Stimulated activated CD4-positive, alpha-beta T cell treated with anti-CD3 and anti-CD28 coated beads, Interleukin-15, amount 100 ng/mL, for 48 hours (primary cell): ENCODE data around the gene MCC.

Experiments used
- DNase-seq, 2 donors: peaks; one replicate each; pipeline ENCODE4 v3.0.0-alpha.2; 2020; ENCODE audit warnings: low read depth in 2 of 2

The MCC gene

GRCh38 chr5:113177225-113177624, 311.0 kb downstream of the MCC start:
- DNase-seq: no peak

- DNase-seq: no peak
Measured at GRCh38 chr5:113176734-113177133, 311.5 kb downstream of the MCC start.

GRCh38 chr5:113176196-113176595, 312.1 kb downstream of the MCC start:
- DNase-seq: no peak

- DNase-seq: no peak
Measured at GRCh38 chr5:113172231-113172826, 315.9 kb downstream of the MCC start.

GRCh38 chr5:113171520-113171919, 316.7 kb downstream of the MCC start:
- no peak for DNase-seq

GRCh38 chr5:113170707-113171106, 317.5 kb downstream of the MCC start:
- DNase-seq: no peak

GRCh38 chr5:113169720-113170119, 318.5 kb downstream of the MCC start:
- DNase-seq: no peak

- no peak for DNase-seq
Measured at GRCh38 chr5:113167985-113168384, 320.3 kb downstream of the MCC start.

- DNase-seq: no peak
Measured at GRCh38 chr5:113166852-113167366, 321.3 kb downstream of the MCC start.

- DNase-seq: no peak
Measured at GRCh38 chr5:113166261-113166660, 322.0 kb downstream of the MCC start.

- DNase-seq: no peak
Measured at GRCh38 chr5:113164021-113164420, 324.2 kb downstream of the MCC start.

- no peak for DNase-seq
Measured at GRCh38 chr5:113163328-113163727, 324.9 kb downstream of the MCC start.

GRCh38 chr5:113162770-113163169, 325.5 kb downstream of the MCC start:
- no peak for DNase-seq

GRCh38 chr5:113162208-113162607, 326.0 kb downstream of the MCC start:
- DNase-seq: no peak

GRCh38 chr5:113161806-113162205, 326.4 kb downstream of the MCC start:
- DNase-seq: no peak

GRCh38 chr5:113157886-113158285, 330.4 kb downstream of the MCC start:
- no peak for DNase-seq

- no peak for DNase-seq
Measured at GRCh38 chr5:113156271-113156877, 331.9 kb downstream of the MCC start.

GRCh38 chr5:113153512-113154097, 334.6 kb downstream of the MCC start:
- DNase-seq: no peak

- DNase-seq: no peak
Measured at GRCh38 chr5:113152380-113152740, 335.9 kb downstream of the MCC start.

- no peak for DNase-seq
Measured at GRCh38 chr5:113151641-113152379, 336.4 kb downstream of the MCC start.

GRCh38 chr5:113150821-113151220, 337.4 kb downstream of the MCC start:
- DNase-seq: no peak

- no peak for DNase-seq
Measured at GRCh38 chr5:113150221-113150620, 338.0 kb downstream of the MCC start.

- DNase-seq: no peak
Measured at GRCh38 chr5:113147537-113147936, 340.7 kb downstream of the MCC start.
